Activated T-cell treated with anti-CD3 and anti-CD28 coated beads, Interleukin-2, amount 50 U/mL, for 4 hours (primary cell): Measurements from ENCODE around the gene CRYBA4. TPM values are rescaled to one million over a fixed set of nuclear protein-coding genes. Genes with fewer than 3 reads are reported as not detected.
"Not testable (repeated sequence)": the region's sequence is repeated elsewhere in the genome, so short reads cannot be mapped to it uniquely, and the experiment has no call there.

Source experiments
- ATAC-seq, 2 donors: fragments of 200-7000 bp; cut with Tn5 transposase; one replicate each; pipeline ENCODE4 v1.10.0; 2021
- DNase-seq: peaks from one replicate; pipeline ENCODE4 v3.0.0-alpha.2; 2020
- H3K27me3 Mint-ChIP-seq: one replicate; pipeline ENCODE4 v1.8.0; 2021; ENCODE audit warnings: low read depth, mixed read lengths
- H3K36me3 Mint-ChIP-seq: one replicate; pipeline ENCODE4 v1.8.0; 2022; ENCODE audit warnings: mixed read lengths; ENCODE audit not compliant: insufficient read depth
- H3K4me1 Mint-ChIP-seq: one replicate; pipeline ENCODE4 v1.8.0; 2021; ENCODE audit warnings: low read depth, mixed read lengths
- H3K4me3 Mint-ChIP-seq: one replicate; pipeline ENCODE4 v1.8.0; 2021; ENCODE audit warnings: mild to moderate bottlenecking, moderate library complexity, mixed read lengths
- H3K9me3 Mint-ChIP-seq: one replicate; pipeline ENCODE4 v1.8.0; 2021; ENCODE audit warnings: mixed read lengths
- total RNA-seq, 3 donors: library from RNA; stranded (reverse); gene quantifications; one replicate each; pipeline ENCODE4 v1.2.1, GENCODE V29; 2021

Gene CRYBA4
- total RNA-seq, 3 donors from 2014 or later: not detected

- no peak for DNase-seq
- ATAC-seq: no peak
- Mint-ChIP-seq H3K9me3 (no peaks in the 10 kb centered on the region), H3K36me3 (no peaks in the 10 kb centered on the region), H3K4me1 (peaks cover 22% of the 10 kb centered on the region), H3K4me3 (no peak overlapping the region), H3K27me3 (no peaks in the 10 kb centered on the region)
Observed at GRCh38 chr22:26609287-26609686, 12.5 kb upstream of the CRYBA4 start.

DNA sequence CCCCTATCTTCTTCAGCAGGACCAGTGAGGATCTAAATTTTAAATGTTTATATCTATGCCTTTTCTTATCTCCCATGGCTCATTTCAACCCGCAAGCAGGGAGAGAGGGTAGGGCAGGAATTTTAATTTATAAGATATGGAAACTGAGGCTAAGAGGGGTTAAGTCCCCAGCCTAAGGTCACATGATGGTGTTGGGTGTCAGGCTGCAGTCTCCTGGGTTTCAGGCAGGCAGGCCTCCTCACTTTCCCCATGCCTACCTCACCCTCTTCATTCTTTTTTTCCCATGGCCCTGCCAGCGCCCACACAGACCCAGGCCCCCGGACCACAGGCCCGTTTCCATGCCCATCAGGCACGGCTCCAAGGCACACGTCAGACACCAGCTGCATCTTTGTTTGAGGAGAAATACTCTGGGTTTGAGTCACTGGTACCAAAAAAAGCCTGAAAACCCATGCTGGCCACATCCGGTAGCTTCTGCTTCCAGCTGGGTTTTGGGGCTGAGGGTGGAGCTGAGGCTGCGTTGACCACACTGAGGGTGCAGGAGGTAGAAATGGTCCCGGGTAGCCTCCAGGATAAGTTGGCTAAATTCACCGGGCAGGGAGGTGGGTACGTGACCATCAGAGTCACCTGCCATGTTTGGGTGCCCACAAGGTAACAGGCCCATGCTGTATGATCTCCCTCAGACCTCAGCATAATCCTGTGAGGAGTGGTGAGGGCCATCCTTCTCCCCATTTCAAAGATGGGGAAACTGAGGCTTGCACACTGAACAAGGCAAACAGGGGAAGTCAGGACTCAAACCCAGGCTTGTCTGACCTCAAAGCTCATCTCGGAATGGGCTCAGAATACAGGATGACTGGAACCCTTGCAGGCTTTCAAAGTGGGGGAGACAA, 11.4 kb upstream of the CRYBA4 start:
- Mint-ChIP-seq H3K4me3 (no peak overlapping the region), H3K4me1 (peaks cover 25% of the 10 kb centered on the region)

GRCh38 chr22:26610996-26611395, 10.8 kb upstream of the CRYBA4 start:
- no peak for DNase-seq
- no peaks in the 10 kb centered on the region for H3K36me3 Mint-ChIP-seq

More for the DNA sequence above, 11.4 kb upstream of the CRYBA4 start:
- Mint-ChIP-seq H3K36me3 (no peaks in the 10 kb centered on the region), H3K9me3 (no peaks in the 10 kb centered on the region), H3K27me3 (no peaks in the 10 kb centered on the region)
- peak; percentile 66 to 78 for ATAC-seq
- no peak for DNase-seq

GRCh38 chr22:26612652-26613051, 9.1 kb upstream of the CRYBA4 start:
- Mint-ChIP-seq H3K9me3 (no peaks in the 10 kb centered on the region), H3K4me1 (peaks cover 21% of the 10 kb centered on the region), H3K27me3 (peaks cover 2% of the 10 kb centered on the region), H3K36me3 (no peaks in the 10 kb centered on the region), H3K4me3 (no peak overlapping the region)
- ATAC-seq (no peak), DNase-seq (no peak)

More at GRCh38 chr22:26610996-26611395, 10.8 kb upstream of the CRYBA4 start:
- ATAC-seq: no peak
- Mint-ChIP-seq H3K9me3 (no peaks in the 10 kb centered on the region), H3K27me3 (no peaks in the 10 kb centered on the region), H3K4me3 (no peak overlapping the region), H3K4me1 (peaks cover 25% of the 10 kb centered on the region)

DNA sequence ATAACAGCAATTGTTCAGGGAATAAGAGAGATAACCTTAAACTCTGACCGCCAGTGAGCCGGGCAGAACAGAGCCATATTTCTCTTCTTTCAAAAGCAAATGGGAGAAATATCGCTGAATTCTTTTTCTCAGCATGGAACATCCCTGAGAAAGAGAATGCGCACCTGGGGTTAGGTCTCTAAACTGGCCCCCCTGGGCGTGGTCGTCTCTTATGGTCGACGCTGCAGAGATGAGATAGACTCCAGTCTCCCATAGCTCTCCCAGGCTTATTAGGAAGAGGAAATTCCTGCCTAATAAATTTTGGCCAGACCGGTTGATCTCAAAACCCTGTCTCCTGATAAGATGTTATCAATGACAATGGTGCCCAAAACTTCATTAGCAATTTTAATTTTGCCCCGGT, 8.0 kb upstream of the CRYBA4 start:
- not testable (repeated sequence) for H3K27me3 Mint-ChIP-seq, H3K9me3 Mint-ChIP-seq, ATAC-seq, H3K4me3 Mint-ChIP-seq, H3K36me3 Mint-ChIP-seq, DNase-seq
- H3K4me1 Mint-ChIP-seq: peaks cover 23% of the 10 kb centered on the region

- ATAC-seq (no peak), DNase-seq (no peak)
- peaks cover 2% of the 10 kb centered on the region for H3K27me3 Mint-ChIP-seq
- H3K4me3 Mint-ChIP-seq: no peak overlapping the region
- H3K36me3 Mint-ChIP-seq: no peaks in the 10 kb centered on the region
- no peaks in the 10 kb centered on the region for H3K9me3 Mint-ChIP-seq
- peaks cover 21% of the 10 kb centered on the region for H3K4me1 Mint-ChIP-seq
Observed at GRCh38 chr22:26614322-26614721, 7.4 kb upstream of the CRYBA4 start.

DNA sequence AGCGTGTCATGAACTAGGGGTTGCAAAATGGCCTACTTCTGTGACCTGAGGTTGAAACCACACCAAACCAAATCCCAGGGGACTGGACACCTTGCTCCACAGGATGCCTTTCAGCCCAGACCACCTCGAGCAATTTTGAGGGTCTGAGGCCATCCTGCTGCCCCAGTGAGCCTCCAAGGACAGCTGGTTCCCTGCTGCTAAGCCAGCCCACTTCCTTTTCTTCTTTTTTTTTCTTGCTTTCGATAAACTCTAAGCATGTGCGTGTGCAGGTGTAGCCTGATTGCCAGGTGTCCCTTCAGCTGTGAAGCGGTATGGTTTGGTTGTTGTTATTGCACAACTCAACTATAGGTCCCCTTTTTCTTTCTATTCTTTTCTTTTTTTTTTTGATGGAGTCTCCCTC, 6.6 kb upstream of the CRYBA4 start:
- H3K4me3 Mint-ChIP-seq: no peak overlapping the region
- no peaks in the 10 kb centered on the region for H3K9me3 Mint-ChIP-seq
- H3K36me3 Mint-ChIP-seq: no peaks in the 10 kb centered on the region
- H3K27me3 Mint-ChIP-seq: peaks cover 2% of the 10 kb centered on the region
- no peak for ATAC-seq
- no peak for DNase-seq
- peaks cover 12% of the 10 kb centered on the region for H3K4me1 Mint-ChIP-seq

DNA sequence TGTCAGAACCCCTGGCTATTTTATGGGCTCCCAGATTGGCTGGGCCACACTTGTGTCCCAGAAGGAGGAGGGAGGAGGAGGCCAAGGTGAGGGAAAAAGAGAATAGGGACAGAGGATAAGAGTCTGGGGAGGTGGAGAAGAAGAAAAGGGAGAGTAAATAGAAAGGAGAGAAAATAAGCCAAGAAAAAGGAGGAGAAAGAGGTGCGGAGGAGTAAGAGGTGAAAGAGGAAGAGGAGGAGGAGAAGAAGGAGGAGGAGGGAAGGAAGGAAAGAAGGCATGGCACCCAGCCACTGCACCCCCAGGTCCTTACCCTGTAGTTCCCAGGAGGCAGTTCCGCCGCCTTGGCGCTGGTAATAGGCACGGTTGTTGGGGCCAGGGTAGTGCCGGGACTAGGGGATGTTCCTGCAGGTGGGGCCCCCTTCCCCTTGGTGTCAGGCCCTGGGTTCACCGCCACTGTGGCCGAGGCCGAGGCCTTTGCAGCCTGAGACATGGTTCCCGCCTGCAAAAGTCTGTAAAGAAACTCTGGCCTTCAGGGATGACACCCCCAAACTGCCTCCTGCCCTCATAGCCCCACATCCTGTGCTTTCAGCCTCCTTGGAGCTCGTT, 5.8 kb upstream of the CRYBA4 start:
- H3K9me3 Mint-ChIP-seq: no peaks in the 10 kb centered on the region
- DNase-seq (no peak), ATAC-seq (no peak)
- H3K36me3 Mint-ChIP-seq: no peaks in the 10 kb centered on the region
- H3K4me1 Mint-ChIP-seq: peaks cover 4% of the 10 kb centered on the region
- H3K4me3 Mint-ChIP-seq: no peak overlapping the region
- peaks cover 2% of the 10 kb centered on the region for H3K27me3 Mint-ChIP-seq

- H3K27me3 Mint-ChIP-seq: peaks cover 2% of the 10 kb centered on the region
- ATAC-seq: no peak
- DNase-seq: no peak
- H3K36me3 Mint-ChIP-seq: no peaks in the 10 kb centered on the region
- H3K9me3 Mint-ChIP-seq: no peaks in the 10 kb centered on the region
- H3K4me1 Mint-ChIP-seq: peaks cover 4% of the 10 kb centered on the region
- H3K4me3 Mint-ChIP-seq: no peak overlapping the region
Observed at GRCh38 chr22:26616650-26617049, 5.1 kb upstream of the CRYBA4 start.

- no peaks in the 10 kb centered on the region for H3K36me3 Mint-ChIP-seq
- peaks cover 2% of the 10 kb centered on the region for H3K27me3 Mint-ChIP-seq
- no peak for ATAC-seq
- no peaks in the 10 kb centered on the region for H3K9me3 Mint-ChIP-seq
- no peak for DNase-seq
- no peak within 1 kb of the TSS for H3K4me3 Mint-ChIP-seq
- peaks cover 4% of the 10 kb centered on the region for H3K4me1 Mint-ChIP-seq
Observed at GRCh38 chr22:26617271-26618199, 4.2 kb upstream of the CRYBA4 start, which contains the start of gene CRYBB1. TSS of gene CRYBB1 (minus strand) at chr22:26618027. CDS start at chr22:26616319, 1,708 bp downstream.

GRCh38 chr22:26618455-26618854, 3.3 kb upstream of the CRYBA4 start:
- DNase-seq (no peak), ATAC-seq (no peak)
- Mint-ChIP-seq H3K4me1 (peaks cover 4% of the 10 kb centered on the region), H3K27me3 (peaks cover 2% of the 10 kb centered on the region), H3K36me3 (no peaks in the 10 kb centered on the region), H3K9me3 (no peaks in the 10 kb centered on the region), H3K4me3 (no peak overlapping the region)

DNA sequence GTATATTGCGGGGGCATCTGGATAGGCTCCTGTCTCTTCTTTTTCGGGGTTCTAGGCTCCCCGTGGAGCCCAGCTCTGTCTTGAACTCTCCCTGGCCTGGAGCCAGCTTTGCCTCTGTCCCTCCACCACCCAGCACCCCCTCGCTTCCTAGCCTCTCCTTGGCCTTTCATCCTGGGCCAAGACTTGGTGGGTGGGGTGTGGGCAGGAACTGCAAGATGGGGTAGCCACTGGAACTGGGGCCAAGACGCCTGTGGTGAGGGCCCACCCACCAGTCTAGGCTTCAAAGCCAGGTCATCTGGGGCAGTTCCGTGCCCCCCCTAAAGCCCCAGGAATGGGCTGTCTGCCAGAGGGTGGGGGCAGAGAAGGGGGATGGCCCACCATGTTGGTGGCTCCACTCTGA, 2.3 kb upstream of the CRYBA4 start:
- ATAC-seq (no peak), DNase-seq (no peak)
- no peaks in the 10 kb centered on the region for H3K36me3 Mint-ChIP-seq
- H3K27me3 Mint-ChIP-seq: peaks cover 2% of the 10 kb centered on the region
- no peaks in the 10 kb centered on the region for H3K9me3 Mint-ChIP-seq
- peaks cover 4% of the 10 kb centered on the region for H3K4me1 Mint-ChIP-seq
- H3K4me3 Mint-ChIP-seq: no peak overlapping the region

DNA sequence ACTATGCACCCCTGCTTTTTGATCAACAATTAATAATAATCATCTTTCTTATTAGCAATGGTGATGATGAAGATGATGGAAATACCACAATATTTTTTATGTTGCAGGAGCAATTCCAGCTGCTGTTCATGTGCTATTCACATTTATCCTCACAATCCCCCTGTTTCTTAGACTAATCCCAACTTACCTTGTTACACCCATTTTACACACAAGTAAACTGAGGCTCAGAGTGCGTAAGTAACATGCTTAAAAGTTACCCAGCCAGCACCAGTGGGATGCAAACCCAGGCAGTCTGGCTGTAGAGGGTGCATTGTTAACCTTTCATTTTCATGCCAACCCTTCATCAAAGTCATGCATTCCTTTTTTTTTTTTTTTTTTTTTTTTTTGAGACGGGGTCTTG, 1.6 kb upstream of the CRYBA4 start:
- no peaks in the 10 kb centered on the region for H3K9me3 Mint-ChIP-seq
- H3K36me3 Mint-ChIP-seq: no peaks in the 10 kb centered on the region
- ATAC-seq (no peak), DNase-seq (no peak)
- no peak overlapping the region for H3K4me3 Mint-ChIP-seq
- H3K27me3 Mint-ChIP-seq: peaks cover 2% of the 10 kb centered on the region
- H3K4me1 Mint-ChIP-seq: peaks cover 3% of the 10 kb centered on the region

GRCh38 chr22:26623984-26624383, 2.2 kb downstream of the CRYBA4 start:
- peaks cover 3% of the 10 kb centered on the region for H3K4me1 Mint-ChIP-seq
- H3K27me3 Mint-ChIP-seq: no peaks in the 10 kb centered on the region
- ATAC-seq (no peak), DNase-seq (no peak)
- H3K9me3 Mint-ChIP-seq: no peaks in the 10 kb centered on the region
- no peak overlapping the region for H3K4me3 Mint-ChIP-seq
- H3K36me3 Mint-ChIP-seq: no peaks in the 10 kb centered on the region
